Suppressor macrophage (primary cell): Measurements from ENCODE around the gene PCARE.

Experiments
- DNase-seq, 4 experiments: peaks; one replicate each; pipeline ENCODE4 v3.0.0-alpha.2; 2020 to 2022

PCARE gene

GRCh38 chr2:29063056-29063455 lies 11.3 kb downstream of the PCARE start:
- no peak for DNase-seq

GRCh38 chr2:29062371-29062770 lies 12.0 kb downstream of the PCARE start:
- no peak for DNase-seq

- peak; percentile 37 to 66 (median 56) for DNase-seq
These were observed 12.7 kb downstream of the PCARE start for GRCh38 chr2:29061616-29062015.

GRCh38 chr2:29061176-29061575 lies 13.1 kb downstream of the PCARE start:
- no peak for DNase-seq

GRCh38 chr2:29060441-29060840 lies 13.9 kb downstream of the PCARE start:
- no peak for DNase-seq

GRCh38 chr2:29059624-29060023 lies 14.7 kb downstream of the PCARE start:
- DNase-seq = peak in 2 of 4 experiments; percentile 26 to 47

- no peak for DNase-seq
These were observed 17.3 kb downstream of the PCARE start for GRCh38 chr2:29057006-29057405.

- DNase-seq = no peak
These were observed 17.9 kb downstream of the PCARE start for GRCh38 chr2:29056452-29056851.

GRCh38 chr2:29055601-29056000 lies 18.7 kb downstream of the PCARE start:
- DNase-seq = no peak

- no peak for DNase-seq
These were observed 19.9 kb downstream of the PCARE start for GRCh38 chr2:29054430-29054829.

- peak in 2 of 4 experiments; percentile 10 to 27 for DNase-seq
These were observed 20.5 kb downstream of the PCARE start for GRCh38 chr2:29053670-29054400.

- no peak for DNase-seq
These were observed 21.1 kb downstream of the PCARE start for GRCh38 chr2:29053223-29053622.

GRCh38 chr2:29052807-29053206 lies 21.5 kb downstream of the PCARE start:
- DNase-seq = no peak

- DNase-seq = no peak
These were observed 22.6 kb downstream of the PCARE start for GRCh38 chr2:29051730-29052129.

- DNase-seq = no peak
These were observed 23.7 kb downstream of the PCARE start for GRCh38 chr2:29050591-29050990.

GRCh38 chr2:29047083-29047845 lies 27.1 kb downstream of the PCARE start:
- no peak for DNase-seq

- no peak for DNase-seq
These were observed 28.0 kb downstream of the PCARE start for GRCh38 chr2:29046321-29046720.

- DNase-seq = no peak
These were observed 29.9 kb downstream of the PCARE start for GRCh38 chr2:29044459-29044858.

GRCh38 chr2:29042561-29043075 lies 31.7 kb downstream of the PCARE start:
- no peak for DNase-seq

- no peak for DNase-seq
These were observed 33.1 kb downstream of the PCARE start for GRCh38 chr2:29041161-29041660.

GRCh38 chr2:29040552-29040951 lies 33.8 kb downstream of the PCARE start:
- DNase-seq = no peak

GRCh38 chr2:29039718-29040480 lies 34.4 kb downstream of the PCARE start:
- DNase-seq = no peak
